Heart left ventricle (tissue), 13 donors: ENCODE data around the gene MAPT.
"Not testable (repeated sequence)": the region's sequence is repeated elsewhere in the genome, so short reads cannot be mapped to it uniquely, and the experiment has no call there.

Experiments
- POLR2A ChIP-seq, 2 donors: fragments of 450-650 bp; IDR thresholded peaks; one replicate each; pipeline ENCODE4 v1.6.1; 2017; ENCODE audit warnings: antibody characterized with exemption in 2 of 2, mild to moderate bottlenecking in 2 of 2, moderate library complexity in 2 of 2
- TF ChIP-seq, protein P1 (sequence below), 12 donors: fragments of 200-600 bp; sonication (generic) in 4 of 12; IDR thresholded peaks; one replicate each; pipeline versions ENCODE4 v1.5.0 to v1.8.0; 2018 to 2022; ENCODE audit warnings: antibody characterized with exemption in 12 of 12, mild to moderate bottlenecking in 5 of 12
- donor health status: ischemic (EF 13 %, LVEDD 7.1; RV severe dilation, severe dysfunction).
- donor health status: DM: no; HTN: yes; CAD: no.
- donor health status: DM: no; HTN: no; CAD: no.
- donor health status: ischemic (EF 25% LVEDD 6.9; RV normal size, moderate dysfunction).
- donor health status: ischemic (EF 25% LVEDD 5.7; RV mildly dilated, moderate dysfunction).
- donor health status: ischemic (EF 35%, LVEDD 5.7; RV mildly dilated, moderate dysfunction).
- donor health status: nonischemic (EF 11% LVEDD 7.7; RV severe dilation, severe dysfunction).
- donor health status: DM: yes; HTN: yes; CAD: no.
- donor health status: PGD.
- donor health status: ischemic (EF 29% LVEDD 5.4; RV normal size, mild dysfunction).
- donor health status: nonischemic (EF 23%, LVEDD 6.1; RV moderate dilation, normal function).

DNA sequence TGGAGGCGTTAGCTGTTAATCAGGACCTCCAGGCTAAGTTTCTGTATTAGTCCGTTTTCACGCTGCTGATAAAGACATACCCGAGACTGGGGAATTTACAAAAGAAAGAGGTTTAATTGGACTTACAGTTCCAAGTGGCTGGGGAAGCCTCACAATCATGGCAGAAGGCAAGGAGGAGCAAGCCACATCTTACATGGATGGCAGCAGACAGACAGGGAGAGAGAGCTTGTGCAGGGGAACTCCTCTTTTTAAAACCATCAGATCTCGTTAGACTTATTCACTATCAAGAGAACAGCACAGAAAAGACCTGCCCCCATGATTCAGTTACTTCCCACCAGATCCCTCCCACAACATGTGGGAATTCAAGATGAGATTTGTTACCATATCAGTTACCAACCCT lies 18.7 kb downstream of the MAPT start:
- TF ChIP-seq, protein P1, sequence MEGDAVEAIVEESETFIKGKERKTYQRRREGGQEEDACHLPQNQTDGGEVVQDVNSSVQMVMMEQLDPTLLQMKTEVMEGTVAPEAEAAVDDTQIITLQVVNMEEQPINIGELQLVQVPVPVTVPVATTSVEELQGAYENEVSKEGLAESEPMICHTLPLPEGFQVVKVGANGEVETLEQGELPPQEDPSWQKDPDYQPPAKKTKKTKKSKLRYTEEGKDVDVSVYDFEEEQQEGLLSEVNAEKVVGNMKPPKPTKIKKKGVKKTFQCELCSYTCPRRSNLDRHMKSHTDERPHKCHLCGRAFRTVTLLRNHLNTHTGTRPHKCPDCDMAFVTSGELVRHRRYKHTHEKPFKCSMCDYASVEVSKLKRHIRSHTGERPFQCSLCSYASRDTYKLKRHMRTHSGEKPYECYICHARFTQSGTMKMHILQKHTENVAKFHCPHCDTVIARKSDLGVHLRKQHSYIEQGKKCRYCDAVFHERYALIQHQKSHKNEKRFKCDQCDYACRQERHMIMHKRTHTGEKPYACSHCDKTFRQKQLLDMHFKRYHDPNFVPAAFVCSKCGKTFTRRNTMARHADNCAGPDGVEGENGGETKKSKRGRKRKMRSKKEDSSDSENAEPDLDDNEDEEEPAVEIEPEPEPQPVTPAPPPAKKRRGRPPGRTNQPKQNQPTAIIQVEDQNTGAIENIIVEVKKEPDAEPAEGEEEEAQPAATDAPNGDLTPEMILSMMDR (IDR thresholded peaks at IDR 0.05), result not testable (repeated sequence)
- not testable (repeated sequence) for TF ChIP-seq POLR2A (IDR thresholded peaks at IDR 0.05)
